GM20000 (cell line): ENCODE results near the gene EXPH5.

ENCODE experiments used
- DNase-seq: peaks from one replicate; pipeline ENCODE4 v3.0.0; 2012; ENCODE audit warnings: low spot score
- TF ChIP-seq, protein P1 (sequence below): IDR thresholded peaks from 2 replicates; pipeline ENCODE4 v1.5.1; 2012; ENCODE audit warnings: mild to moderate bottlenecking, control low read depth; ENCODE audit errors: extremely low read depth, missing control alignments

EXPH5 gene

DNA sequence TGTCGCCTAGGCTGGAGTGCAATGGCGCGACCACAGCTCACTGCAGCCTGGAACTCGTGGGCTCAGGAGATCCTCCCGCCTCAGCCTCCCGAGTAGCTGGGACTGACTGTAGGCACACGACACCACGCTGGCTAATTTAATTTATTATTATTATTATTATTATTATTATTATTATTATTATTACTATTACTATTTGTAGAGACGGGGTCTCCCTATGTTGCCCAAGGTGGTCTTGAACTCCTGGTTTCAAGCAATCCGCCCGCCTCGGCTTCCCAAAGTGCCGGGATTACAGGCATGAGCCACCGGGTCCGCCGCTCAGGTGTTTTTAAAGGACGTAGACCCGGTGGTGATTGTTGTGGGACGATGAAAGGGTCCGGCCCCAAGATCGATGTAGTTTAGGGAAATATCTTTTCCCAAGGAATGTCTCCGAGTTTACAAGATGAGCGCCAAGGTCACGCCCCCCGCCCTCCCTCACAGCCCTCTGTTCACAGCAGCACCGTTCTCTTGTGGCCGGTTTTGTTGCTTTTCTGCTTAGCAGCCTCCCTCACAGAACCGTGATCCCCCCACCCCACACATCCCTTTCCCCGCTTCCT lies 94.7 kb downstream of the EXPH5 start:
- no peak for DNase-seq
- TF ChIP-seq, protein P1, sequence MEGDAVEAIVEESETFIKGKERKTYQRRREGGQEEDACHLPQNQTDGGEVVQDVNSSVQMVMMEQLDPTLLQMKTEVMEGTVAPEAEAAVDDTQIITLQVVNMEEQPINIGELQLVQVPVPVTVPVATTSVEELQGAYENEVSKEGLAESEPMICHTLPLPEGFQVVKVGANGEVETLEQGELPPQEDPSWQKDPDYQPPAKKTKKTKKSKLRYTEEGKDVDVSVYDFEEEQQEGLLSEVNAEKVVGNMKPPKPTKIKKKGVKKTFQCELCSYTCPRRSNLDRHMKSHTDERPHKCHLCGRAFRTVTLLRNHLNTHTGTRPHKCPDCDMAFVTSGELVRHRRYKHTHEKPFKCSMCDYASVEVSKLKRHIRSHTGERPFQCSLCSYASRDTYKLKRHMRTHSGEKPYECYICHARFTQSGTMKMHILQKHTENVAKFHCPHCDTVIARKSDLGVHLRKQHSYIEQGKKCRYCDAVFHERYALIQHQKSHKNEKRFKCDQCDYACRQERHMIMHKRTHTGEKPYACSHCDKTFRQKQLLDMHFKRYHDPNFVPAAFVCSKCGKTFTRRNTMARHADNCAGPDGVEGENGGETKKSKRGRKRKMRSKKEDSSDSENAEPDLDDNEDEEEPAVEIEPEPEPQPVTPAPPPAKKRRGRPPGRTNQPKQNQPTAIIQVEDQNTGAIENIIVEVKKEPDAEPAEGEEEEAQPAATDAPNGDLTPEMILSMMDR: no peak

DNA sequence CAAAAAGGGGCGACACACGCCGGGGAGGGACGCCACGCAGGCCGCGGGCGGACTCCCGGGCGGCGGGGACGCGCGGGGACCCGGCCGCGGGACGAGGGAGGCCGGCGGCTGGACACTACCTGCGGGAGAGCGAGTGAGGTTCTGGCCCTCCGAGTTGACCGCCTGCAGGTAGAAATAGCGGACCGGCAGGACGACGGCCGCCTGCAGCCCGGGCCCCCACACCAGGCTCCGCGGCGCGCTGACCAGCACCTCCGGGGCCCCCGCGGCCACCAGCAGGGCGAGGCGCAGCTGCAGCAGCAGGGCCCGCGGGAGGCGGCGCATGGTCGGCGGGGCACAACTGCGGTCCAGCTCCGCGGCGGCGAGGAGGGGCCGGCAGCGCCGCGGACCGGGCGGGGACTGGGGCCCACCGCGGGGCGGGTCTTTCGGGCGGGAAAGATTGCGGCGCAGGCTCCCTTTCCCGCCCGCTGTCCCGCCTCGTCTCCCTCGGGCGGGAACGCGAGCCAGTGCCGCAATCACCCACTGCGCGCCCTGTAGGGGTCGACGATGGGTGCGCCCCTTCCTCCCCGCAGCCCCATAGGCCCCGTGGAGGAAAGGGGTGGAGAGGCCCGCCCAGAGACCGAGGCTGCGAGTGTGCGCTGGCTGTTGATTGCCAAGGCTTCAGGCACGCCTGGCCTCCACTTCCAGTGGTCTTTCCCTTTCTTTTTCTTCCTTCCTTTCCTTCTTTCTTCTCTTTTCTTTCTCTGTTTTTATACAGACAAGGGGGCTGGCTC lies 95.3 kb downstream of the EXPH5 start, which contains the start of gene POGLUT3:
Gene POGLUT3 (minus strand): TSS at position 339 of the 770 bp plus-strand sequence. CDS start 18 bp downstream, at position 321.
- TF ChIP-seq, protein P1: no peak
- DNase-seq: peak; percentile 83

DNA sequence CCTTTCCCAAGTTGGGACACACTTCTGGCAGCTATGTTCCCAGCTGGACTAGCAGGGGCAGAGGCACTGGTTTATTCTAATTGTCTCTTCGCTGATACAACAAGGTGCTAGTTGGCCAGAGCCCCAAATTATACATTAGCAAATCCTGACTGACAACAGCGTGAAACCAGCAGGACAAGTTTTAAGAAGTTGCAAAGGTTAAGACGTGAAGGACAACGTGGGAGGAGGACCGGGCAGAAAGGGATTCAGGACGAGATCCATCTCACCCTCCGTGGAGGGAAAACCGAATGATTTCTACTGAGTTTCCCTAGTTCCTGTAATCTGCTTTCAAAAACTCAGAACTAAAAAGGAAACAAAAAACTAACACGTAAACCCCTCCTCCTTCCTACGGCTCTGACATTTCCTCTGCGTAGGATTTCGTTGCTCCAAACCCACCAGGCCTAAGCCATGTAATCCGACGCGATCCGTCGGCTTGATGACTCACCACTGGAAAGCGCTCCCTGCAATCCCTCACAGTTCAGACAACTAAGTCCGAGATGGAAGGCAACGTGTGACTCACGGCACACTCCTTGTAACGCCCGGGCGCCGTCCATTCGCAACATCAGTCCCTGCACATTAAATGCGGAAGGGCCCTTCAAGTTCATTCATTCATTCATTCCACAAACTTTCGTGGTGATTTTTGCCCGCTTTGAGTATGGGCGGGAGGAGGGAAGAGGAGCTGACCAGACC lies 96.1 kb downstream of the EXPH5 start:
- peak; percentile 79 for DNase-seq
- TF ChIP-seq, protein P1: no peak

DNA sequence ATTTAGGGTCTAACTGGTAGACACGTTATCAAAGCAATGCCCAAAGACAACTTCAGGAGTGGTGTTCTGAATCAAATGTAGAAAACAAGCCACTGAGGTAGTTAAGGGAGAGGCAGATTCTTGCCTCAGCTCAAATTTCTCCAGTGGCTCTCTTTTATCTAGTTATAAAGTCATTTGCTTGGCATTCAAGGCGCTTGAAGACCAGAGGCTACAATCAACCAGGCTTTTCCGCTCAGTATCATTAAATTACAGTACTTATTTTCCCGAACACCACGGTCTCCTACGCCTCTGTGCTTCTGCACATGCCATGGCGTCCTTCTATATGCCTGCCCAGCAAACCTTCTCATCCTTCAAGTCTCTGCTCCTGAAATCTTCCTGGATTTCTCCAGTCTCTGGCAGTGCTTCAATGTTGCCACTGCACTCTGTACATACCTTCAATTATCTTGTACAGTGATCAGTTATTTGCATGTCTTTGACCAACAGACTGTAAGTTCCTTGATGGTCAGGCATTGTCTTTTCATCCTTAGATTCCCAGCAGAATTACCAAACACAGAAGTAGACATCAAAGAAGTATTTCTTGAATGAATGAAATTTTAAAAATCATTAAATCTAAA lies 96.8 kb downstream of the EXPH5 start:
- peak; percentile 27 for DNase-seq
- TF ChIP-seq, protein P1: no peak

DNA sequence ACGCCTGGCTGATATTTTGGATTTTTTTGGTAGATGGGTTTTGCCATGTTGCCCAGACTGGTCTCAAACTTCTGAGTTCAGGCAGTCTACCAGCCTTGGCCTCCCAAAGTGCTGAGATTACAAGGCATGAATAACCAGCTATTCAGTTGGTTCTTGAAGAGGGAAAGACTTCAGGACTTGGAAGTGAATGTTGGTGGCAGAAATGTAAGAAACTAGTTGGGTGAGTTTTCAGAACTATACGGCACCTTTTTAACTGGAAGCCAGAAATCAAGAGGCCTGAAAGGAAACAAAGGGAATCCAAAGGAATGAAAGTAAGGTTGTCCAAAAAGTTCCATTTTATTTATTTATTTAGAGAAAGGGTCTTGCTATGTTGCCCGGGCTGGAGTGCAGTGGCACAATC lies 98.2 kb downstream of the EXPH5 start:
- DNase-seq: no peak
- TF ChIP-seq, protein P1: no peak

DNA sequence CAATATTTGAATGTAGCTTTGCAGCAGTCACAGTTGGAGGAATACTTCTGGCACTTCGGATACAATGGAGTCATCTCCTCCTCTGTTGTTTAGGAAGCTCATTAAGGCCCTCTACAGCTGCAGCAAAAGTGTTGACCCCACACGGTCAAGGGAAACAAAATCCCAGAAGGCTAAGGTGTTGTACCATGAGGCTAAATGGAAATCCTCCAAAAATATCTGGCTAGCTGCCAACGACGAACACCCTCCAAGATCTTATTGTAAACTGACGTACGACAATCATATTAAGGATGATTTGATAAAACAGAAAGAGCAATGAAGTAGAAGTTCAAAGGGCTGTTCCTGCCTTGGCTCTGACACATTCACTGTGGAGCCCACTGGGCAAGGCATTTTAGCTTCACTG lies 99.4 kb downstream of the EXPH5 start:
- TF ChIP-seq, protein P1: no peak
- DNase-seq: no peak
